DND-41 (cell line): ENCODE results near the gene ICE2.
A peak's percentile ranks its signal among the peaks of the same experiment; 100 is the strongest.

ENCODE experiments used
- ATAC-seq: fragments of 200-7000 bp; cut with Tn5 transposase; 3 replicates; pipeline ENCODE4 v1.9.1; 2021; ENCODE audit warnings: low read depth; ENCODE audit not compliant: insufficient read depth
- DNase-seq: peaks from one replicate; pipeline ENCODE4 v3.0.0-alpha.2; 2020
- H2AFZ ChIP-seq: 2 replicates; pipeline ENCODE4 v1.6.0; 2012; ENCODE audit warnings: low read depth, low read length
- H3K27ac ChIP-seq: 2 replicates; pipeline ENCODE4 v1.5.1; 2012; ENCODE audit warnings: low read length, inconsistent platforms
- H3K27me3 ChIP-seq: fragments of 200-600 bp; sonication (generic); 2 replicates; pipeline ENCODE4 v1.6.0; 2012; ENCODE audit warnings: low read length, mild to moderate bottlenecking, inconsistent platforms; ENCODE audit not compliant: insufficient read depth, poor library complexity
- H3K36me3 ChIP-seq: 2 replicates; pipeline ENCODE4 v1.5.1; 2012; ENCODE audit warnings: low read length, inconsistent platforms; ENCODE audit not compliant: insufficient read depth
- H3K4me1 ChIP-seq: 2 replicates; pipeline ENCODE4 v1.5.1; 2012; ENCODE audit warnings: mild to moderate bottlenecking, low read length; ENCODE audit not compliant: insufficient read depth
- H3K4me2 ChIP-seq: 2 replicates; pipeline ENCODE4 v1.6.0; 2012; ENCODE audit warnings: mild to moderate bottlenecking, moderate library complexity, low read length, inconsistent platforms; ENCODE audit not compliant: insufficient read depth
- H3K4me3 ChIP-seq, 2 experiments: fragments of 200-600 bp in 1 of 2; shearing (Covaris generic) in 1 of 2; 2 replicates each; pipeline ENCODE4 v1.5.1; 2012 to 2016; ENCODE audit warnings: inconsistent platforms in 2 of 2, low read length in 2 of 2, mild to moderate bottlenecking in 2 of 2, low read depth in 1 of 2, moderate library complexity in 1 of 2
- H3K79me2 ChIP-seq: 2 replicates; pipeline ENCODE4 v1.6.0; 2012; ENCODE audit warnings: low read length, inconsistent platforms; ENCODE audit not compliant: insufficient read depth
- H3K9ac ChIP-seq: 2 replicates; pipeline ENCODE4 v1.6.0; 2012; ENCODE audit warnings: low read depth, mild to moderate bottlenecking, inconsistent platforms, low read length, moderate library complexity
- H3K9me3 ChIP-seq: 2 replicates; pipeline ENCODE4 v1.5.1; 2012; ENCODE audit warnings: low read length, moderate library complexity, mild to moderate bottlenecking, inconsistent platforms; ENCODE audit not compliant: insufficient read depth, severe bottlenecking
- H4K20me1 ChIP-seq: 2 replicates; pipeline ENCODE4 v1.6.0; 2012; ENCODE audit warnings: low read length; ENCODE audit not compliant: insufficient read depth
- EZH2 ChIP-seq: IDR thresholded peaks from 3 replicates; pipeline ENCODE4 v1.6.1; 2012; ENCODE audit warnings: borderline replicate concordance, low read depth, mild to moderate bottlenecking, moderate library complexity, low read length, inconsistent platforms; ENCODE audit not compliant: severe bottlenecking
- TF ChIP-seq, protein P1 (sequence below): IDR thresholded peaks from 2 replicates; pipeline ENCODE4 v1.5.1; 2012; ENCODE audit warnings: borderline replicate concordance, low read length, moderate library complexity, mild to moderate bottlenecking; ENCODE audit not compliant: poor library complexity, severe bottlenecking; ENCODE audit errors: extremely low read depth

ICE2 gene

DNA sequence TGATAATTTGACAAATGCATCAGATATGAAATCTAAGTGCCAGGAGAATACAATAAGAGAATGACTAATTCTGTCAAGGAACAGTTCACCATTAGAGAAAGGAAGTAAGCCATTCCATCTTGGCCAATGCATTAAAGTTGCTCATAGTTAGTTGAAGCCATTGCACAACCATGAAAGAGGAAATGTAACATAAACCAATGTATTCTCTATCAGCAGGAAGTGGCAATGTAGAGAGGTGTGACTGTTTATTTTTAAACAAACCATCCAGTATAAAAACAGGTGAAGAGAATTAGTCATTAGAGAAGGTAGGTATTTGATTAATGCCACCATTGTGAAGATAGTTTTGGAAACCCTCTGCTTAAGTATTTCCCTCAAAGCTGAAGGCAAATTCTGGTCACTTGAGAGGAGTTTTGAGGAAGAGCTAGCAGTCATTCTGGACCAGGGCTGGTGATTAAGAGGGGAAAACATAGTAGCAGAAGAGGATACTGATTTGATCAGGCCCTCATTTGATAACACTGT is 70.4 kb downstream of the ICE2 start:
- peaks cover 6% of the 10 kb centered on the region; the same call in 1 of the 2 replicates for H3K4me1 ChIP-seq
- no peaks in the 10 kb centered on the region for H3K27me3 ChIP-seq
- no peaks in the 10 kb centered on the region for H3K9me3 ChIP-seq
- no peak overlapping the region for H2AFZ ChIP-seq
- no peak overlapping the region for H3K4me2 ChIP-seq
- H3K4me3 ChIP-seq: no peak overlapping the region
- no peaks in the 10 kb centered on the region for H4K20me1 ChIP-seq
- ATAC-seq (peak; percentile 53; the same call in 1 of the 3 replicates), DNase-seq (no peak)
- no peaks in the 10 kb centered on the region for H3K79me2 ChIP-seq
- no peak overlapping the region for H3K9ac ChIP-seq
- TF ChIP-seq EZH2: no peak
- TF ChIP-seq, protein P1, sequence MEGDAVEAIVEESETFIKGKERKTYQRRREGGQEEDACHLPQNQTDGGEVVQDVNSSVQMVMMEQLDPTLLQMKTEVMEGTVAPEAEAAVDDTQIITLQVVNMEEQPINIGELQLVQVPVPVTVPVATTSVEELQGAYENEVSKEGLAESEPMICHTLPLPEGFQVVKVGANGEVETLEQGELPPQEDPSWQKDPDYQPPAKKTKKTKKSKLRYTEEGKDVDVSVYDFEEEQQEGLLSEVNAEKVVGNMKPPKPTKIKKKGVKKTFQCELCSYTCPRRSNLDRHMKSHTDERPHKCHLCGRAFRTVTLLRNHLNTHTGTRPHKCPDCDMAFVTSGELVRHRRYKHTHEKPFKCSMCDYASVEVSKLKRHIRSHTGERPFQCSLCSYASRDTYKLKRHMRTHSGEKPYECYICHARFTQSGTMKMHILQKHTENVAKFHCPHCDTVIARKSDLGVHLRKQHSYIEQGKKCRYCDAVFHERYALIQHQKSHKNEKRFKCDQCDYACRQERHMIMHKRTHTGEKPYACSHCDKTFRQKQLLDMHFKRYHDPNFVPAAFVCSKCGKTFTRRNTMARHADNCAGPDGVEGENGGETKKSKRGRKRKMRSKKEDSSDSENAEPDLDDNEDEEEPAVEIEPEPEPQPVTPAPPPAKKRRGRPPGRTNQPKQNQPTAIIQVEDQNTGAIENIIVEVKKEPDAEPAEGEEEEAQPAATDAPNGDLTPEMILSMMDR: no peak
- H3K27ac ChIP-seq: no peak overlapping the region
- no peaks in the 10 kb centered on the region for H3K36me3 ChIP-seq

DNA sequence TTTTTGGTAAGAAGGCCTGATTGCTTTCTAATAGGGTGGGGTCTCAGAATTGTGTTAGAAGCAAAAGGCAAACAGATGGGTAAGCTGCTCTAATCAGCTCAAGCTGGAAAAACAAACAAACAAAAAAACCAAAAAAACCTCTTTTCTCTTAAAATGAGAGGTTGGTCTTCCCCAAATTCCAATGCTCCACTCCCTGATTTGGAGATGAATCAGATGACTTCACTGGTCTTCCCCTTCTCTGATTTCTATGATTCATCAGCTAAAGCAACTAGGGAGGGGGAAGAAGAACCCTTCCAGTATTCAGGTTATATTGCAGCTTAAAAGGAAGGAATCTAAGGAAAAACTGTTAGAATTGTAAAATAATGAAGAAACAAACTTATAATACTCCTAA is 71.5 kb downstream of the ICE2 start:
- Histone ChIP-seq H3K79me2 (no peaks in the 10 kb centered on the region), H4K20me1 (no peaks in the 10 kb centered on the region), H3K27me3 (no peaks in the 10 kb centered on the region), H3K4me3 (no peak overlapping the region), H3K4me1 (peaks cover 6% of the 10 kb centered on the region; the same call in 1 of the 2 replicates), H3K27ac (no peak overlapping the region), H3K4me2 (no peak overlapping the region), H3K36me3 (no peaks in the 10 kb centered on the region), H3K9me3 (no peaks in the 10 kb centered on the region), H3K9ac (no peak overlapping the region), H2AFZ (no peak overlapping the region)
- TF ChIP-seq, protein P1: no peak
- no peak for TF ChIP-seq EZH2
- ATAC-seq: no peak
- DNase-seq: no peak

DNA sequence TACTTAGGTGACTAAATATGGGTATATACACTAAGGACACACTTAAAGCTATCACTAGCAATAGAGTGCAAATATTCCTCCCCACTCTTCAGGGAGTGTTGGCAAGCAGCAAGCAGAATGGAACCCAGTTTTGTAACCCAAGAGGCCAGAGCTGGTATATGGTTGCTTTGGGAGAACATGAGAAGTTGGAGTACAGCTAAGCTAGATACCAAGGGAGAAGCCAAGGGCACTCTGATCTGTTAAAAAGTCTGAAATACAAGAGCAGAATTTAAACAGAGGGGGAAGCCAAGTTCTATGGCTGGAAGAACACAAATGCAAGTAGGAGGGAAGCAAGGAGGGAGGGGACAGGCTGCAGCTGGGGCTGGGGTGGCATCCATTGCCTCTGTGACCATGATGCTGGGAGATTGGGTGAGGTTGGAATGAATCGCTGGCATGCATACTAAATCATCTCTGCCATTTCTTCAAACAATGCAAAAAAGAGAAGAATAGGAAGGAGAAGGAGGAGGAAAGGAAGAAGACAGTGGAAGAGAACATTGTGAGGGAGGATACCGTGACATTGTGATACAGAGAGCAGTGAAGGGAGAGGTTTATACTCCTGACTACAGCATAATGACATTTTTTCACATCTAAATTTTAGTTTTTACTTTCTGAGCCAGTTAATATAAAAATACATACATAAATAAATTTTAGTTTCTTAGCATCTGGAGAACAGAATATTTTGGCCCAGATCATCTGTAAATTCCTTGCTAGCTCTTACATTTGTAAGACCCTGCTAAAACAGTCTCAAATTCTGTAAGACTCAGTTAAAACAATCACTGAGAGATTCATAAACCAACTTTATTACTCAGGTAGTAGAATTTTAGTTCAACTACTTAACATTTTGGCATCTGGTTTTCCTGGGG is 72.2 kb downstream of the ICE2 start:
- Histone ChIP-seq H3K4me1 (peaks cover 6% of the 10 kb centered on the region; the same call in 1 of the 2 replicates), H3K27ac (no peak overlapping the region), H3K36me3 (no peaks in the 10 kb centered on the region), H4K20me1 (no peaks in the 10 kb centered on the region), H2AFZ (no peak overlapping the region), H3K4me2 (no peak overlapping the region), H3K9me3 (no peaks in the 10 kb centered on the region), H3K9ac (no peak overlapping the region), H3K79me2 (no peaks in the 10 kb centered on the region), H3K4me3 (no peak overlapping the region), H3K27me3 (no peaks in the 10 kb centered on the region)
- TF ChIP-seq, protein P1: no peak
- TF ChIP-seq EZH2: no peak
- ATAC-seq (no peak), DNase-seq (no peak)
